ENCODE results near the gene HOXA11. TPM values are rescaled to one million over a fixed set of nuclear protein-coding genes. Genes with fewer than 3 reads are reported as not detected.

HOXA11 gene
- total RNA-seq, 1 experiment from 2014 or later, result not detected

DNA sequence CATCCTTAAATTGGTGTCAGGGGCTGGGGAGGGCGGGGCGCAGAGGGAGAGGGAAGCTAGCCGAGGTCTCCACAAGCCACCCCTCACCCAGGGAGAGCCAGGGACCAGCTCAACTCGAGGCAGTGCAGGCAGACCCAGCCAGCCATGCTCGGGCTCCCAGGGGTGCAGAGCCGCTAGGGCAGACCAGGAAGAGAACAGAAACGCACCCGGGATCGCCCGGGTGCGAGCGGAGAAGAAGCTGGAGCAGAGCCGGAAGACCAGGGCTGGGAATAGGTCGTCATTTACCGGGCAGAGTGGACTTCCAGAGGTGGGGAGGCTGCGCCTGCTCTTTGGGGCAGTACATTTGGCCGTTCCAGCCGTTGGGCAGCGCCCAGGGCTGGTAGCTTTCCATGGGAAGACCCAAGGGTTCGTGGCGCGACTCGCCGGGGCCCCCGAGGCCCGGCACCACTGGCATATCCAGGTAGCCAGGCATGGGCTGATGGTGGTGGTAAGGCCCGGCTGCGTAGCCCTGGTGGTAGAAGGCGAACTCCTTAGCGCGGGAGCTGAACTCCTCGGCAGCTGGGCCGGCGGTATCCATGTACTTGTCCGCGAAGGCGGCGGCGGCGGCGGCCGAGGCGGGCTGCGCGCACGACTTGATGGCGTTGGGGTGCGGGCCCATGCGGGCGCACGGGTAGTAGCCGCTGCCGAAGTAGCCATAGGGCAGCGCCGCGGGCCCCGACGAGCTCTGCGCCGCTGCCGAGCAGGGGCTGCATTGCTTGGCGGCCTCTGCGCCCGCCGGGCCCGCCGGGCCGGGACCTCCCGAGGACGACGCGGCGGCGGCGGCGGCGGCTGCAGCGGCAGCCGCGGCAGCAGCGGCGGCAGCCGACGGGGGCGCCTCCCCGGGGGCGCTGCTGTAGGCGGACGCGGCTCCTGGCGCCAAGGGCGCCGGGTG, 14.1 kb upstream of the HOXA11 start:
- no peak overlapping the region for H3K23ac ChIP-seq (ENCODE audit: insufficient read length, low read depth, low read length)
- H2BK5ac ChIP-seq (ENCODE audit: insufficient read length, low read length), result no peak overlapping the region
- H3K79me2 ChIP-seq (ENCODE audit: insufficient read depth, low read length), result no peaks in the 10 kb centered on the region
- no peak overlapping the region for H2BK15ac ChIP-seq (ENCODE audit: low read depth, low read length)
- H2BK20ac ChIP-seq (ENCODE audit: low read depth, low read length, poor library complexity, severe bottlenecking), result no peak overlapping the region
- H3K4me1 Mint-ChIP-seq, result peaks cover 2 to 16% of the 10 kb centered on the region in 2 experiments; a peak in 3 of 4 replicates
- H2AFZ ChIP-seq (ENCODE audit: low read length), result no peak overlapping the region
- peaks cover 0 to 2% (median 0%) of the 10 kb centered on the region in 3 experiments; a peak in 2 of 7 replicates for H3K36me3 Mint-ChIP-seq (ENCODE audit: insufficient read depth in 1 of 3, low read depth in 3 of 3)
- peaks cover 85% of the 10 kb centered on the region for H3K27me3 ChIP-seq (ENCODE audit: insufficient read depth, low read length)
- no peaks in the 10 kb centered on the region for H3K79me1 ChIP-seq (ENCODE audit: insufficient read depth, low read depth, low read length, poor library complexity, severe bottlenecking)
- no peaks in the 10 kb centered on the region for H3K9me3 ChIP-seq (ENCODE audit: control insufficient read depth, low read depth, low read length)
- DNase-seq, result peak; percentile 55
- no peak overlapping the region for H2BK120ac ChIP-seq (ENCODE audit: low read depth, low read length, poor library complexity, severe bottlenecking)
- H3K27ac Mint-ChIP-seq, result no peak overlapping the region
- H2BK12ac ChIP-seq (ENCODE audit: insufficient read length, low read depth, low read length), result no peak overlapping the region
- no peak overlapping the region for H3K9ac ChIP-seq (ENCODE audit: extremely low read depth, insufficient read length, low read length)
- H3K14ac ChIP-seq (ENCODE audit: insufficient read depth, low read length), result no peak overlapping the region
- peaks cover 7 to 14% of the 10 kb centered on the region in 2 experiments; a peak in 4 of 5 replicates for H3K9me3 Mint-ChIP-seq
- WGBS (ENCODE audit: extremely low coverage, insufficient read length, low lambda C conversion rate), result no CpG with 5 or more reads among the region's 93 CpGs
- H4K91ac ChIP-seq (ENCODE audit: insufficient read length, low read depth, low read length), result no peak overlapping the region
- H3K4me2 ChIP-seq (ENCODE audit: insufficient read depth, insufficient read length, low read length), result no peak overlapping the region
- no peak overlapping the region for H3K18ac ChIP-seq (ENCODE audit: insufficient read length, low read depth, low read length)
- H3K56ac ChIP-seq (ENCODE audit: insufficient read length, low read depth, low read length), result no peak overlapping the region
- no peaks in the 10 kb centered on the region for H3K23me2 ChIP-seq (ENCODE audit: insufficient read length, low read depth, low read length, poor library complexity, severe bottlenecking)
- peak overlapping the region in 1 of 2 experiments; percentile 45; a peak in 1 of 5 replicates for H3K4me3 Mint-ChIP-seq
- H4K20me1 ChIP-seq (ENCODE audit: control insufficient read depth, insufficient read depth, insufficient read length), result no peaks in the 10 kb centered on the region
- TF ChIP-seq, protein P1, sequence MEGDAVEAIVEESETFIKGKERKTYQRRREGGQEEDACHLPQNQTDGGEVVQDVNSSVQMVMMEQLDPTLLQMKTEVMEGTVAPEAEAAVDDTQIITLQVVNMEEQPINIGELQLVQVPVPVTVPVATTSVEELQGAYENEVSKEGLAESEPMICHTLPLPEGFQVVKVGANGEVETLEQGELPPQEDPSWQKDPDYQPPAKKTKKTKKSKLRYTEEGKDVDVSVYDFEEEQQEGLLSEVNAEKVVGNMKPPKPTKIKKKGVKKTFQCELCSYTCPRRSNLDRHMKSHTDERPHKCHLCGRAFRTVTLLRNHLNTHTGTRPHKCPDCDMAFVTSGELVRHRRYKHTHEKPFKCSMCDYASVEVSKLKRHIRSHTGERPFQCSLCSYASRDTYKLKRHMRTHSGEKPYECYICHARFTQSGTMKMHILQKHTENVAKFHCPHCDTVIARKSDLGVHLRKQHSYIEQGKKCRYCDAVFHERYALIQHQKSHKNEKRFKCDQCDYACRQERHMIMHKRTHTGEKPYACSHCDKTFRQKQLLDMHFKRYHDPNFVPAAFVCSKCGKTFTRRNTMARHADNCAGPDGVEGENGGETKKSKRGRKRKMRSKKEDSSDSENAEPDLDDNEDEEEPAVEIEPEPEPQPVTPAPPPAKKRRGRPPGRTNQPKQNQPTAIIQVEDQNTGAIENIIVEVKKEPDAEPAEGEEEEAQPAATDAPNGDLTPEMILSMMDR (conservative IDR thresholded peaks at IDR 0.05), result no peak
- H3T11ph ChIP-seq (ENCODE audit: low read length), result no peak overlapping the region
- no peaks in the 10 kb centered on the region for H3K4me1 ChIP-seq (ENCODE audit: insufficient read depth, low read length)
- no peak overlapping the region for H2AK5ac ChIP-seq (ENCODE audit: insufficient read length, low read length)
- H3K27ac ChIP-seq (ENCODE audit: insufficient read length, low read depth, low read length), result no peak overlapping the region
- no peak overlapping the region for H3K4ac ChIP-seq (ENCODE audit: low read depth, low read length)
- H4K8ac ChIP-seq (replicated peaks; ENCODE audit: insufficient read length, low read depth, low read length), result no peak overlapping the region
- H3K27me3 Mint-ChIP-seq (ENCODE audit: low read depth), result peaks cover 95% of the 10 kb centered on the region
- H4K5ac ChIP-seq (ENCODE audit: insufficient read length, low read depth, low read length), result no peak overlapping the region

All from H9 (cell line).